ENCODE measurements around the gene CEP131.

CEP131 gene

DNA sequence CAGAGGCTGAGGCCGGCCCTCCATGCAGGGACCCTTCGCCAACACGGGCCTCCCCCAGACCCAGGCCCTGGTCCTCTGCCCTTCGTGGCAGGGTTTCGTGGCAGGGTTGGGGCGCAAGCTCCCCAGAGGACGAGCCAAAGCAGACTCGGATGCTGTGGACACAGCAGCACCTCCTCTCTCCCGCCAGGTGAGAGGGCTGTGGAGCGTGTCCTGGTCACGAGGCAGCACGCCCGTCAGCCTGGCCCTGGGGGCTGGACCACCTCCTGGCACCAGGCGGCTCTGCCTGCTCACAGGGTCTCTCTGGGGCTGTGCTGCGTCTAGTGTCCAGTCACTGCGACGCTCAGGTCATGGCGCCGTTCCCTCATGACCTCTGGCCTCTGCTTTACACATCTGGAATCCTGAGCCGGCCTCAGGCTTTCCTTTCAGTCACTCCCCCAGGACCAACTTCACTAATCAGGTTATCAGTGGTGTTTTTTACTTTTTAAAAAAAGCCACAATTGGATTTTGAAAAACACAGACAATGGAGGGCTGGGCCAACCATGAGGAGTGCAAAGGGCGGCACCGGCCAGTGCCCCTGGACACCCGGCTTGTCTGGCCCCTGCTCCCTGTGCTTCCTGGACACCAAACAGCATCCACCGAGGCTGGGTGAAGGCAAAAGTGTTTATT, 21.7 kb upstream of the CEP131 start:
- DNase-seq (ENCODE audit: low spot score), result no peak
- H3K27ac ChIP-seq, result peak overlapping the region; percentile 92
- TF ChIP-seq, protein P1, sequence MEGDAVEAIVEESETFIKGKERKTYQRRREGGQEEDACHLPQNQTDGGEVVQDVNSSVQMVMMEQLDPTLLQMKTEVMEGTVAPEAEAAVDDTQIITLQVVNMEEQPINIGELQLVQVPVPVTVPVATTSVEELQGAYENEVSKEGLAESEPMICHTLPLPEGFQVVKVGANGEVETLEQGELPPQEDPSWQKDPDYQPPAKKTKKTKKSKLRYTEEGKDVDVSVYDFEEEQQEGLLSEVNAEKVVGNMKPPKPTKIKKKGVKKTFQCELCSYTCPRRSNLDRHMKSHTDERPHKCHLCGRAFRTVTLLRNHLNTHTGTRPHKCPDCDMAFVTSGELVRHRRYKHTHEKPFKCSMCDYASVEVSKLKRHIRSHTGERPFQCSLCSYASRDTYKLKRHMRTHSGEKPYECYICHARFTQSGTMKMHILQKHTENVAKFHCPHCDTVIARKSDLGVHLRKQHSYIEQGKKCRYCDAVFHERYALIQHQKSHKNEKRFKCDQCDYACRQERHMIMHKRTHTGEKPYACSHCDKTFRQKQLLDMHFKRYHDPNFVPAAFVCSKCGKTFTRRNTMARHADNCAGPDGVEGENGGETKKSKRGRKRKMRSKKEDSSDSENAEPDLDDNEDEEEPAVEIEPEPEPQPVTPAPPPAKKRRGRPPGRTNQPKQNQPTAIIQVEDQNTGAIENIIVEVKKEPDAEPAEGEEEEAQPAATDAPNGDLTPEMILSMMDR (conservative IDR thresholded peaks at IDR 0.05; ENCODE audit: low read depth), result no peak

DNA sequence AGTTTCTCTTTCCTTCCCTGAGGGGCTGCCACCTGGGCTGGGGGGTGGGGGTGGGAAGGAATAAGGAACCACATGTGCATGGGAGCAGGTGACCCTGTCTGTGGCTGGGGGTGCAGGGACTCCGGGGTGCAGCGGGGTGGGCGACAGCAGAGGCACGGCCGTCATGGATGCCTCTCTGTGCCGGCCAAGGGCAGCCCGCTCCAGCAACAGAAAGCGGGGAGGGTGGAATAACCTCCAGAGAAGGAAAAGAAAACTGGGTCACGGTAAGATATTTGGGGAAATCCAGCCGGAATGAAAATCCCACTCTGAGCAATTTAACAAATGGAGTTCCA, 20.5 kb upstream of the CEP131 start:
- DNase-seq (ENCODE audit: low spot score), result no peak
- CTCF ChIA-PET, result interaction anchor here (0.6 kb wide), 1 partner anchor 37 kb away, joined by 3 read pairs; no protein-coding TSS in a partner anchor
- POLR2A ChIA-PET (ENCODE audit: low non-redundant PET), result no interaction called here

More for the DNA sequence above, 21.7 kb upstream of the CEP131 start:
- POLR2A ChIA-PET (ENCODE audit: low non-redundant PET), result no interaction called here
- CTCF ChIA-PET, result no interaction called here

DNA sequence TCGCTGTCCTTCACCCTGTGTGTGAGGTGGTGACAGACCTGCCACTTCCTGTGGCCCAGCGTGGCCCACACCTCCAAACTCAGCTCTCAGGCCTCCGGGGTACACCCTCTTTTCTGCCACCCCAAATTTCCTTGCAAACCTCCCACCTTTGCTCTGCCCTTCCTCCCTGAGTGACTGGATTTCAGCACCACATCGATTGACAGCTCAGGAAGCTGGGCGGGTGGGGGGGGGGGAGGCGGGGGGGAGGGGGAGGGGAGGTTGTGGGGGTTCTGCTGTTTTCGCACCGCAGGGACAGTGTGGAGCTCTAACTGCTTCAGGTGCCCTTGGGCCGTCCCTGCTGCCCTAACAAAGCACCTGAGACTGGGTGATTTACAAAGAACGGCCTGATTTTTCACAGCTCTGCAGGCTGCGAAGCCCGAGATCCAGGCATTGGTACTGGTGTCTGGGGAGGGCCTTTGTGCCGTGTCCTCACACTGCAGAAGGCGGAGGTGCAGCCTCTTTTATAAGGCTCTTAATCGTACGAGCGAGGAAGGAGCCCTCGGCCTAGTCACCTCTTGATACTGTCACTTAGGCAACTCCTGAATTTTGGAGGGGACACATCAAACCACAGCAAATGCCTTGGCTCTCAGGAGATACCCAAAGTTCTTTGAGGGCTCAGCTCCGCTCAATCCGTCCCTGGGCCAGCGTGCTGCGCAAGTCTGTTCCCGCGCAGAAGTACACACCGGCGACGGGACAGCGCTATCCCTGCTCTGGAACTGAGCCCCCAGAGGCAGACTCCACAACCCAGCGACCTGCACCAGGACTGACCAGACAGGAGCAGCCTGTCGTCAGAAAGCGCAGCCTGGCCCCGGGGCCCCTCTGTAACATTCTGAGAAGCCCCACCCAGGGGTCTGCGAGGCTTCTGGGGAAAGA, 19.9 kb upstream of the CEP131 start:
- peak overlapping the region; percentile 92 for H3K27ac ChIP-seq

More for the DNA sequence above, 20.5 kb upstream of the CEP131 start:
- H3K27ac ChIP-seq, result peak overlapping the region; percentile 92
- TF ChIP-seq, protein P1 (conservative IDR thresholded peaks at IDR 0.05; ENCODE audit: low read depth), result no peak

DNA sequence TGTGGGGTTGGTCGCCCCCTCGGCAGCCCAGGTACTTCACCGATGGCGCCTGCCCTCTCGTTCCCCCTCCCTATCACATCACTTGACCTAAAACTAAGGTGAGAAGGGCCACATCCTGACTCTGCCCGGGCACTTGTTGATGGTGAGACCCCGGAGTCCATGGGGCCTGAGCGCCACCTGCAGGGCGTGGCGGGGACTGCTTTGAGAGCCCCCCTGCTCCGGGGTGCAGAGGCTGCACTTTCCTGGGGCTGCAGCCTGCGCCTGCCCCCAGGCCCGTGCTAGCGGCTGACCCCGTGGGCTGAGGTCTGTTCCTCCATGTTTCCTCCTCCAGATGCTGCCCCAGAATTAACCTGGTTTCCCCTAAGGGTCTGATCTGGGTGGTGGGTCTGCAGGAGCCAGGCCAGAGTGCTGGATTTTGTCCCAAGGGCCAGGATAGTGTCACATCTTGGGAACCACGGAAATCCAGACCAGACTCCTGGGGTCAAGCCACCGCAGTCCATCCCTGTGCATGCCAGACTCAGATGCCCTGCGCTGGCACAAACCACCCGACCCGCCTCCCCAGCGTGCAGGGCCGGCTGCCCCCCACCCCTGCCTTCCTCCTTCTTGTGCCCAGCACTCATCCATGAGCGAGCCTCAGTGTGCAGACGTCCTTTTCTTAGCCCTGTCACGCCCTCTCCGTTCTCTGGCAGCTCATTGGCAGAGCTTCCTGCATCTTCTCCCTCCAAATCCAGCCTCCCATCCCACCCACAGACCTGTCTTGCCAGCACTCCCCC, 19.1 kb upstream of the CEP131 start:
- ChIA-PET POLR2A (ENCODE audit: low non-redundant PET) (no interaction called here), CTCF (no interaction called here)
- DNase-seq (ENCODE audit: low spot score), result no peak
- TF ChIP-seq, protein P1 (conservative IDR thresholded peaks at IDR 0.05; ENCODE audit: low read depth), result peak; percentile 81
- H3K27ac ChIP-seq, result peak overlapping the region; percentile 92

More for the DNA sequence above, 19.9 kb upstream of the CEP131 start:
- ChIA-PET POLR2A (ENCODE audit: low non-redundant PET) (no interaction called here), CTCF (no interaction called here)
- no peak for DNase-seq (ENCODE audit: low spot score)
- TF ChIP-seq, protein P1 (conservative IDR thresholded peaks at IDR 0.05; ENCODE audit: low read depth), result no peak

DNA sequence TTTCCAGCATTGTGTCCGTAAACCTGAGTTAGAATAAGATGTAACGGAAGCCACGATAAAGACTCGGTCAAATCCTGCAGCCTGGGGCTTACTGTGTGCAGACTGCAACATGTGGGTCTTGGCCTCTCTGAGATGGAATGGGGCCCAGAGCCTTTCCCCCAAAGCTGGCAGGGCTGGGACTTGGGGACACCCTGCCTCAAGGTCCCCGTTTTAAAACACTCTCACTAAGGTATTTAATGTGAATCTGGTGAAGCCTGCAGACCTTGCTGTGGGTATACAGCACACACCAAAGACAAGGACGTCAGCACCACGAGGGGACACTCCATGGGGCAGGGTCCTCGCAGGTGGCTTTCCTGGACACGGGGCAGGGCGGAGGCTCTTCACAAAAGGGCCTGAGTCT, 18.4 kb upstream of the CEP131 start:
- TF ChIP-seq, protein P1 (conservative IDR thresholded peaks at IDR 0.05; ENCODE audit: low read depth), result no peak
- ChIA-PET CTCF (no interaction called here), POLR2A (ENCODE audit: low non-redundant PET) (no interaction called here)
- no peak for DNase-seq (ENCODE audit: low spot score)
- H3K27ac ChIP-seq, result peak overlapping the region; percentile 92

DNA sequence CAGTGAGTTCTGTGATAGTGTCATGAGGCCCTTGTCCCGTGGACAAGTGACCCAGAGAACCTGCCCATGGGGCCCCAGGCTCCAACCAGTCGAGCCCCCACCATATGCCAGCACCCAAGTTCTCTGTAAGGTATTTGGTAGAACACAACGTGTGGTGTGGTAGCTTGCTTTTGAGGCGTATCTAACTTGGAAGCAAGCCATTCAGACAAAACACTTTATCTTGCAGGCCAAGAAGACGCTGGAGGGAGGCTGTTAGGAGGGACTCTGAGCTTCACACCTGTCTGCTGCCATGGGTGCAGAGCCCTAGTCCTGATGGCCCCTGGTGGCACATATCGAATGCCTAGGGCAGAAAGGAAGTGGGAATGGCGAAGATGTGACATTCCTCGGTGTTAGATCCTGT, 18.0 kb upstream of the CEP131 start:
- POLR2A ChIA-PET (ENCODE audit: low non-redundant PET), result no interaction called here
- CTCF ChIA-PET, result interaction anchor here (0.6 kb wide), 1 partner anchor 272 kb away, joined by 3 read pairs; no protein-coding TSS in a partner anchor
- TF ChIP-seq, protein P1 (conservative IDR thresholded peaks at IDR 0.05; ENCODE audit: low read depth), result no peak
- no peak for DNase-seq (ENCODE audit: low spot score)
- H3K27ac ChIP-seq, result peak overlapping the region; percentile 92
